OCI-M1 (cell line): ENCODE measurements around the gene GUCA1A.
"Not testable (repeated sequence)": the region's sequence is repeated elsewhere in the genome, so short reads cannot be mapped to it uniquely, and the experiment has no call there.

ENCODE experiments used
- DNase-seq: peaks from one replicate; lab custom pipeline; 2025; lab: John Stamatoyannopoulos, UW

GUCA1A gene

DNA sequence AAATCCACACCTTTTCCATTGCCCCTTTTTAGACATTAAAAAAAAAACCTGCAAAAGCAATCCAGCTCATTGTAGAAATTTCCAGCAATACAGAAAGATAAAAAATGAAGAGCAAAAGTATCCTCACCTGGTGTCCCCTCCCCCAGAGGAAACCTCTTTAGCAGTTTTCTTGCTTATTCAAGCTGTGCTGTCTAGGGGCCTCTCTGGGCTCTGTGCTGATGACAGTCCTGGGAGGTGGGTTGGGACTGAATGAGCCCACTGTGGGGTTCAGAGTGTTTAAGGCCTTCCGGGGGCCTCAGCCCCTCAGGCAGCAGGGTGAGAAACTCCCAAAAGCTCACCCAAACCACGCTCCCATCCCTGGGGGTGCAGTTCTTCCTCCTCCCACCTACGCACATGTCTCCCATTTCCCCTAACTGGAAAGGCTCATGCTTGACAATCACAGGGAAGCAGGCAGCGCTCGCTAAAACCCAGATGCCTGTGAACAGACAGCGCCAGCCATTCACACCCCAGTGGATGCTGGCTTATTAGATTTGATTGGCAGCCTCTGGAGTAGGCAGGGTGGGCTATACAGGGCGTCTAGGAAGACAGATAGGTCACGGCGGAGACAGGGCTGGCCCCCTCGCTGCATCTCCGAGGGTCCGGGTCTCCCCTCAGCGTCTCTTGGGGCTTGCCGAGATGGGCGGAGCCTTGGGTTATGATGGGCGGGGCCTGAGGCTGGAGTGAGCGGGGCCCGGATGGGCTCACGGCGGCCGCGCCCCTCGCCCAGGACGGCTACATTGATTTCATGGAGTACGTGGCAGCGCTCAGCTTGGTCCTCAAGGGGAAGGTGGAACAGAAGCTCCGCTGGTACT, 4.6 kb downstream of the GUCA1A start:
- no peak for DNase-seq

DNA sequence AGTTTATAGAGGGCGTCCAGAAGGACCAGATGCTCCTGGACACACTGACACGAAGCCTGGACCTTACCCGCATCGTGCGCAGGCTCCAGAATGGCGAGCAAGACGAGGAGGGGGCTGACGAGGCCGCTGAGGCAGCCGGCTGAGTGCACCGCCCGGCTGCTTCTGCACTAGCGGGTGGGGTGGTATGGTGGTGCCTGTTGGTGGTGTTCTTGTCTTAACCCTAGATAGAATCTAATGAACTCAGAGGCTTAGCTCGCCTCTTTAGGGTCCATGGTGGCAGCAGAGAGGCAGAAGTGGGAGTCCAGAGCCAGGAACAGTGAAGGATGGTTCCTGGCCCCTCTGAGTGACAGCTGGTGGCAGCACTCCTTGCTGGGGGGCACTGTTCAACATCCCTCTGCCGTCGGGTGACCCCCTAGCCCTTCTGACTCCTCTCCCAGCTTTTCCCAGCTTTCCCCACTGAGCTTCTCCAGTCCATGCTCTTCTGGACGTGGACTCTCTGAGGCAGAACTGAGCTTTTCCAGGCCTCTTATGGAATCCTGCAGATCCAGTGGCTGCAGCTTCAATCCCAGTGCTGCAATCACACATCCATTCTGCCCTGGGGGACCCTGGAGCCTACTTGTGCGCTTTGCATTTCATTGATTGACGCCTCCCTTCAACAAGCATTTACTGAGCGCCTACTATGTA, 6.2 kb downstream of the GUCA1A start:
- DNase-seq: no peak

DNA sequence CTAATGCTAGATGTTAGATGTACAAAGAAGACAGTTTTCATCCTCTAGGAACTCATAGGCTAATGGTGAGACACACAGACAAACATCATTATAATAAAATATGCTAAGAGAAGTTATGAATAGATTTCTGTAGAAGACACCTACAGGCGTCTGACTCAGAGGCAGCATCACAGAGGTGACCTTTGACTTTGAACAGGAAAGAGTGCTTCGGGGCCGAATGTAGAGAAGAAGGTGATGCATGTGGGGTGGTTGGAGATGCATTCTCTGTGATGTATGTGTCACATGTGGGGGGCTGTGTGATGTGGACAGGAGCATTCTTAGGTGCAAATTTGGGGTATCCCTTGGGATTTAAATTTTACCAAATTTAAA, 6.8 kb downstream of the GUCA1A start:
- DNase-seq: no peak

DNA sequence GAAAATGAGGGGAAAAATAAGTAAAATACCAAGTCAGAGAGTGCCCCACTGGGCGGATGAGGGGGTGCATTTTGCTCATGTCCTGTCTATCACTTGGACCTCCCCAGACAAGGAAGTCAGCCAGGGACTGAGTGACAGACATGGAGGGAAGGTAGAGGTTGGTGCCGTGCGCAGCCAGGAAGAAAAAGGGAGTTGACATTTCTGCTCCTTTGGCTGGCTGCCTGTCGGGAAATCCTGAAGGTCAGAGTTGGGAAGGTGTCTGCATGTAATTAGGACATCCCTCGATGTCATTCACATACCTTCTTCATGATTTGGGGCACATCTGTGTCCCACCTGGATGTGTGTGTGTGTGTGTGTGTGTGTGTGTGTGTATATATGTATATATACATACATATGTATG, 8.9 kb downstream of the GUCA1A start:
- no peak for DNase-seq

DNA sequence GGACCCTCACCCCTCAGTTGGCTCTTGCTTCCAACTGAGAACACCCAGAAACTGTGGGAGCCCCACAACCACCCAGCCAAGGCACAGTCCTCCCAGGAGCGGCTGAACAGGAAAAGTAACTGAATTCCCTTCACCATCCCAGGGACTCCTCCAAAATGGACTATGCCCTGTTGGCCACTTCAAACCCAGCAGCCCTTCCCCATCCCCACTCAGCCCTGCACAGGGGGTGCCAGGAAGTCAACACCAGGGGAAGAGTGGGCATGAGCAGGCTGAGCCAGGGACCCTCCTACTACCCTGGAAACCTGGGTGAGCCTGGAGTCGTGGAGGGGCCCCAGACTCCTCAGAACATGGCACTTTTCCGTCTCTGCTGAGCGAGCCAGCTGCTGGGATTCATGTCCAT, 11.3 kb downstream of the GUCA1A start:
- no peak for DNase-seq

DNA sequence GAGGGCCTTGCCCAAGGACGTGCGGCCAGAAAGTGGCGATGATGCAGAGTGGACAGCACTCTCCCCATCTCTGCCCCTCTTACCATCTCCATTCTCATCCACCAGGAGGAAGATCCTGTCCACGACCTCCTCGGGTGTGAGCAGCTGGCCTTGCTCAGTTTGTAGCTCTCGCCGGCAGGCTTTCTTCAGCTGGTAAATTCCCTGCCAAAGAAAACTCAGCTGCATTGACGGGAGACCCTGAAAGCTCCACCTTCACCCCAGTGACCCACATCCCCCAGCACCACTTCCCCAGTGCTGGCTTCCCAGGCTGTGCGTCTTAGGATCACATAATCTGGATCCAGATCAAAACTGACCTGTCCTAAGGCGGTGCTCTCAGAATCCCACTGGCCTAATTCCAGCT, 12.4 kb downstream of the GUCA1A start:
- DNase-seq: no peak

GRCh38 chr6:42188406-42188805, 15.2 kb downstream of the GUCA1A start:
- no peak for DNase-seq

GRCh38 chr6:42190554-42191183, 17.5 kb downstream of the GUCA1A start:
- peak; percentile 32 for DNase-seq

DNA sequence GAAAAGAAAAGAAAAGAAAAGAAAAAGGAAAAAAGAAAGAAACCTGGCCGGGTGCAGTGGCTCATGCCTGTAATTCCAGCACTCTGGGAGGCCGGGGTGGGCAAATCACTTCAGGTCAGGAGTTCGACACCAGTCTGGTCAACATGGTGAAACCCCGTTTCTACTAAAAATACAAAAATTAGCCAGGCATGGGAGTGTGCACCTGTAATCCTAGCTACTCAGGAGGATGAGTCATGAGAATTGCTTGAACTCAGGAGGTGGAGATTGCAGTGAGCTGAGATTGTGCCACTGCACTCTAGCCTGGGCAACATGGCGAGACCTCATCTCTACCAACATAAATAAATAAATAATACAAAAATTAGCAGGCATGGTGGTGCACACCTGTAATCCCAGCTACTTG, 19.2 kb downstream of the GUCA1A start:
- not testable (repeated sequence) for DNase-seq

DNA sequence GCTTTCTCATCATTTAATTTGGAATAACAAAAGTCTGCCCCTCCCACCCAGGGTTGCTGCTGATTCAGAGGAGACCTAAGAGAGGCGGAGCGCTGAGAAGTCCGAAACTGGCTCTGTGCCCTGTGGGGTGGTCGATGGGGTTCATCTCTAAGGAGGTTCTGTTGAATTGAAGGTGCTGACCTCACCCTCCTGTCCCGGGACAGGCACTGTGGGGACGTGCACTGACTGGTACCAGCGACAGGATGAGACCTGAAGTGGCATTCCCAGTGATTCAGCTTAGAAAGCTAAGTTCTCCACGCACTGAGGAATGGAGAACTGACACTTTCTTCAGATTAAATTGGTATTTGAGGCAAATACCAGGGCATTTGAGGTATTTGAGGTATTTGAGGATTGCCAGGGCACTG, 20.3 kb downstream of the GUCA1A start:
- DNase-seq: no peak

- DNase-seq: no peak
These were observed 20.9 kb downstream of the GUCA1A start for GRCh38 chr6:42194056-42194455.

DNA sequence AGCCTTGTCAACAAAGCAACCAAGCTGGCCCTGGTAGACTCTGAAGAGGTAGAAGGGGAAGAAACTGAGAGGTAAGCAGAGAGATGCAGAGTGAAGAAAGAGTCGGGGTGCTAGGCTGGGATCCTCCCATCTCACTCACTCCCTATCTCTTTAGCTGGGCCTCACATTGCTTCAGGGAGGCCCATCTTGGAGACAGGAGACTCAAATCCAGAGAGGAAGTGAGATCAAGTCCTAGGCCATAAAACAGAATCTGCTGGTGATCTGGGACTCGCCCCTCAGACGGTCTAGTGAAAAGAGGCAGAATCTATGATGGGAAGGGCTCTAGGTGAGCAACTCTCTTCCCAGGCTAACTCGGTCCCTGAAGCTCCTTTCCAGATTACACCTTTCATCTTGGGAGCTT, 22.3 kb downstream of the GUCA1A start:
- DNase-seq: no peak

GRCh38 chr6:42197555-42198362, 24.6 kb downstream of the GUCA1A start:
- peak; percentile 59 for DNase-seq

- DNase-seq: peak; percentile 99
These were observed 26.2 kb downstream of the GUCA1A start for GRCh38 chr6:42199106-42199981.

DNA sequence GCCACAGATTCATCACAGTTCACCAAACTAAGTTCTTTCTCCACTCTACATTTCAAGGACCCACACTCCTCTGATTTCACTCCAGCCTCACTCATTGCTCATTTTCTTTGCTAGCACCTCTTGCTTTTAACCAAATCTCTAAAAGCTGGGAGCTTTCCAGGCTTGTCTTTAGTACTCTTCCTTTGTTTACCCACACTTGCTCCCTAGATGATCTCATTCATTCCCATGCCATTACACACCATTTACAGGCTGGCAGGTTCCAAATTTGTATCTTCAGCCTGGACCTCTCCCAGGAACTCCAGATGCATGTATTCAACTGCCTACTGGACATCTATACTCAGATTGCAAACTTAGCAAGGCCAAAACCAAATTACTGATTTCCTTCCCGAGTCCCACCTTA, 26.9 kb downstream of the GUCA1A start:
- DNase-seq: peak; percentile 47

GRCh38 chr6:42201382-42201781, 28.2 kb downstream of the GUCA1A start:
- no peak for DNase-seq

DNA sequence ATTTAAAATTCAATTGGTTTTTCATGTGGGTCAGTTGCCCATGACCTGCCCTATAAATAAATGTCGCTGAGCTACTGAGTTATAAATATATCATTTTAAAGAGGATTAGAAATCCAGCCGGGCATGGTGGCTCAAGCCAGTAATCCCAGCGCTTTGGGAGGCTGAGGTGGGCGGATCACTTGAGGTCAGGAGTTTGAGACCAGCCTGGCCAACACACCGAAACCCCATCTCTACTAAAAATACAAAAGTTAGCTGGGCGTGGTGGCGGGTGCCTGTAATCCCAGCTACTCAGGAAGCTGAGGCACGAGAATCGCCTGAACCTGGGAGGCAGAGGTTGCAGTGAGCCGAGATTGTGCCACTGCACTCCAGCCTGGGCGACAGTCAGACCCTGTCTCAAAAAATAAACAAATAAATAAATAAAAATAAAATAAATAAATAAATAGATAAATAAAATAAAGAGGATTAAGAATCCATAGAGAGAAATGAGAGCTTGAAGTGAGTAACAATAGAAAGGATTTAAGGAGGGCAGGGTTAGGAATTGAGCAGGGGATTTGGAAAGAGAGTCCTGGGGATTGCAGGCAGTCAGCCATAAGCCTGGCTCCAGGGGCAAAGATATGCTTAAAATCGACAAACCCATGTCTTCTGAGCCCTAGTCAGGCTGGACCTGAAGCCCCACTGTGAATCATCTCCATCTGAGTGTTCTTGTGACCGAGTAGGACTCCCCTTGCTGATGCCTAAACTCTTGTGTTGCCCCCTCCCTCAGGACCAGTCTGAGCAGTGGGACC, 29.2 kb downstream of the GUCA1A start:
- not testable (repeated sequence) for DNase-seq

- DNase-seq: no peak
These were observed 30.0 kb downstream of the GUCA1A start for GRCh38 chr6:42203183-42203582.

- no peak for DNase-seq
These were observed 31.7 kb downstream of the GUCA1A start for GRCh38 chr6:42204768-42205282.

DNA sequence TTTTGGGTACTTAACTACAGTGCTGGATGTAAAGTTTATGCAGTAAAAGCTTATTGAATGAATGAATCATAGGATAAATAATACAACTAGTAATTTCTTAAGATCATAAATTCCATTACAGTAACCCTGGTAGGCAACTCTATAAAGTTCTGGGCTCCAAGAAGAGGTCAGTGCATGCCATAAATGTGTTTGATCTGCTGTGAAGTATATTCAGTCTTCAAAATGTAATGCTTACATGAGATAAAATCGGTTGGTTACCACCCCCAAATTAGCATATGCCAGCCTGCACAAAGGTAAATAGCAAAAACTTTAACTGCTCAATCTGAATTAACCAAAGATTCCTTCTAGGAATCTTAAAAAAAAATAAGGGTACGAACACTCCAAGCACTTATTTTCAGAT, 34.4 kb downstream of the GUCA1A start:
- not testable (repeated sequence) for DNase-seq
